Activated CD4-positive, alpha-beta T cell treated with anti-CD3 and anti-CD28 coated beads, Interleukin-2, amount 10 ng/mL, durations not matched to agents 24 days and 14 days (primary cell): Measurements from ENCODE around the gene BCL11A. TPM values are rescaled to one million over a fixed set of nuclear protein-coding genes. Genes with fewer than 3 reads are reported as not detected.

Source experiments
- DNase-seq: peaks from one replicate; pipeline ENCODE4 v3.0.0; 2022
- H3K27ac Mint-ChIP-seq: one replicate; pipeline ENCODE4 v1.8.0; 2022; ENCODE audit warnings: mild to moderate bottlenecking, mixed read lengths
- H3K27me3 Mint-ChIP-seq: one replicate; pipeline ENCODE4 v1.8.0; 2022; ENCODE audit warnings: mixed read lengths
- H3K36me3 Mint-ChIP-seq: one replicate; pipeline ENCODE4 v1.8.0; 2022; ENCODE audit warnings: low read depth, mild to moderate bottlenecking, mixed read lengths
- H3K4me1 Mint-ChIP-seq: one replicate; pipeline ENCODE4 v1.8.0; 2021; ENCODE audit warnings: mixed read lengths
- H3K4me3 Mint-ChIP-seq: one replicate; pipeline ENCODE4 v1.8.0; 2022; ENCODE audit warnings: mild to moderate bottlenecking, moderate library complexity, mixed read lengths
- H3K9me3 Mint-ChIP-seq: one replicate; pipeline ENCODE4 v1.8.0; 2021; ENCODE audit warnings: mixed read lengths
- intact Hi-C: fragments of 100-400 bp; cut with micrococcal nuclease; formaldehyde crosslinking; loops from one replicate; pipeline ENCODE4 v1.15.1; 2023
- total RNA-seq: library from RNA; stranded (reverse); gene quantifications from 2 replicates; pipeline ENCODE4 v1.2.3, GENCODE V29; 2022

BCL11A gene
- total RNA-seq, 1 donor from 2014 or later: not detected

DNA sequence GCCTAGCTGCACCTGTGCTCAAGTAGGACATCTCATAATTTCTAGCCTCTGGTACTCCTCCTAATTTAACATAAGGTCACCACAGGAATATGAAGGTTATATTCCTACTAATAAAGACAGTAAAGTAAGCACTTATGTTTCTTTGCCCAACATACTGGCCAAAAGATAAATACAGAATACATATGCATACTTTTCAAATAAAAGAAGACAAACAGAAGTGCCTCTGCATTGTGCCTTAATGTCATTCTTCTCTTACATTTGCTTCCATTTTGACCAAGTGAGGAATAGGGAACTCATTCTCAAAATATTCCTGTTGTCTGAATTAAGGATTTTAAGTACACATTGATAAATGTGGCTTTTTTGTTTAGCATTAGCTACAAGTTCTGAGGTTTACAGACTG lies 5.6 kb downstream of the BCL11A start:
- Mint-ChIP-seq H3K4me1 (peaks cover 14% of the 10 kb centered on the region), H3K36me3 (no peaks in the 10 kb centered on the region), H3K4me3 (no peak overlapping the region), H3K27ac (no peak overlapping the region), H3K27me3 (peaks cover 74% of the 10 kb centered on the region), H3K9me3 (no peaks in the 10 kb centered on the region)
- intact Hi-C loops: no loop called here
- DNase-seq: no peak

DNA sequence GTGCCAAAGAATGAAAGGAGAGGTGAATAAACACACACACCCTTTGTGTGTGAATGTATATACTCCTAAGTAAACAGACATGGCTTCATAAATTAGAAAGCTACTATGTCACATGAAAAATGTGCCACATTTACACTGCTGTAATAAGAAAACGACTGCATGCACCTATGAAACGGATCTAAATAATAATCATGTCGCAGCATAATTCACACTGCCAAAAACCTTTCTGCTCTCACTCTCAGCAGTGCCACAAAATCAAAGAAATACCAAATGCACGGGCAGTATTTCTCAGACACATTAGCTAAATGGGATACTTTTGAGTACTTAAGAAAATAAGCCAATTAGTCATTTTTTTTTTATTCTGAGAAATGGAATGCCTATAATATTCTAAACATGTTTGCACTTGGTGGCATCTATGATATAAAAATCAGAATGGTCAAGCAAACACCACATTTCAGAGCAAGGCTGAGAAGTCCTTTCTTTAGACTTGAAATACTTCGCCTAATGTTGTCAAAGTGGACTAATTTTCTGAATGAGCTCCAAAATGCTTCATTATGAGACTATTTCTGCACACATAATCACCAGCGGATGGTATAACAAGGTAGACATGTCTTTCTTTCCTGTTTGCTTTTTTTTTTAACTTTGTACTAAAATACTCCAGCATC lies 6.6 kb downstream of the BCL11A start:
- no peak for DNase-seq
- no peak overlapping the region for H3K4me3 Mint-ChIP-seq
- peaks cover 72% of the 10 kb centered on the region for H3K27me3 Mint-ChIP-seq
- intact Hi-C loops: no loop called here
- no peaks in the 10 kb centered on the region for H3K9me3 Mint-ChIP-seq
- peaks cover 13% of the 10 kb centered on the region for H3K4me1 Mint-ChIP-seq
- no peak overlapping the region for H3K27ac Mint-ChIP-seq
- H3K36me3 Mint-ChIP-seq: no peaks in the 10 kb centered on the region

GRCh38 chr2:60544954-60545560 lies 8.4 kb downstream of the BCL11A start:
- intact Hi-C loops: no loop called here
- Mint-ChIP-seq H3K4me3 (no peak overlapping the region), H3K4me1 (peaks cover 8% of the 10 kb centered on the region), H3K27ac (no peak overlapping the region), H3K36me3 (no peaks in the 10 kb centered on the region), H3K27me3 (peaks cover 68% of the 10 kb centered on the region), H3K9me3 (no peaks in the 10 kb centered on the region)
- DNase-seq: no peak

GRCh38 chr2:60544062-60544461 lies 9.4 kb downstream of the BCL11A start:
- Mint-ChIP-seq H3K4me1 (peaks cover under 1% of the 10 kb centered on the region), H3K9me3 (no peaks in the 10 kb centered on the region), H3K4me3 (no peak overlapping the region), H3K27ac (no peak overlapping the region), H3K27me3 (peaks cover 64% of the 10 kb centered on the region), H3K36me3 (no peaks in the 10 kb centered on the region)
- peak; percentile 26 for DNase-seq
- intact Hi-C loops: no loop called here

DNA sequence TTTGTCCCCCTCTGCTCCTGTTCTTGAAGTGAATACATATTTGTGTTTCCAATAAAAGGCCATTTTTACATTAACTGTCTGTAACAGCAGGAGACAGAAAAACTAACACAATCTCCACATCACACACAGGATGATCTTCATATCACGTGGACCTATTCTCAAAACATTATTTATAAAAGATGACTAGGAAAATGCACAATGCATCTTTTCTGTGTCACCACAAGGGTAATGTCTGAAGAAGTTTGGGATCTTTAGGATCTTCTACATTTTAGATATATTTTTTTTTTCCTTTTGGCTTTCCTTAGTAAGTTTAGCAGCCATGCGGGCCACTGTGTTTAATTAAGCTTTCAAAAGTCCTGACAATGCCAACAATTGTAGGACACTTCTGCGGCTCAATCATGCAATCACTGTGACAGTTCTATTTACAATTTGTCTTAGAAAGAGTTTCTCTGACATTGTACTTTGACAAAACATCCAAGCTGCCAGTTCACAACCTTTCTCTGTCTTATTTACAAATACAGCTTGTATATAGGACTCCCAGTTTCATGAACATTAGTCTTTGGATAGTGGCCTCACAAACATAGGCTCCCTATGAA lies 12.3 kb downstream of the BCL11A start:
- intact Hi-C loops: loop anchor here (1.0 kb wide), 1 partner anchor 8 kb away; no protein-coding TSS in a partner anchor
- no peak overlapping the region for H3K4me3 Mint-ChIP-seq
- H3K27me3 Mint-ChIP-seq: peaks cover 49% of the 10 kb centered on the region
- no peaks in the 10 kb centered on the region for H3K4me1 Mint-ChIP-seq
- no peak for DNase-seq
- no peaks in the 10 kb centered on the region for H3K36me3 Mint-ChIP-seq
- H3K27ac Mint-ChIP-seq: no peak overlapping the region
- no peaks in the 10 kb centered on the region for H3K9me3 Mint-ChIP-seq

DNA sequence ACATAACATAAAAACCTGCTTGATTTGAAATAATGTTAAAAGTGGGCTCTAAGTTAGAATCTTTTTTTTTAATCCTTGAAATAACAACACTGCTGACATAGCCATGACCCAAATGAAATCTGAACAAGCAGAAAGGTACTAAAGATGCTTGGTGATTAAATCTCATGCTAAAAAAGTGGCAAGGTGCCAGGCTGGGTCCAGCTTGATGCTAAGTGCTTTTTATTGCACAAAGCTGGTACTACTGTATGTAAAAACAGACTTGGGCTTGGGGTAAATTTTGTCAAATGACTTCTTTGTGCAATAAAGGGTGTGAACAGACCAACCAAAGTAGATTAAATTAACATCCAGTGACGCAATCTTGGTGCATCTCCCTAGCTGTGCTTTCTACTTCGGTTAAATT lies 13.4 kb downstream of the BCL11A start:
- H3K4me3 Mint-ChIP-seq: no peak overlapping the region
- no peak overlapping the region for H3K27ac Mint-ChIP-seq
- H3K27me3 Mint-ChIP-seq: peaks cover 49% of the 10 kb centered on the region
- no peaks in the 10 kb centered on the region for H3K4me1 Mint-ChIP-seq
- H3K9me3 Mint-ChIP-seq: no peaks in the 10 kb centered on the region
- DNase-seq: no peak
- H3K36me3 Mint-ChIP-seq: no peaks in the 10 kb centered on the region
- intact Hi-C loops: no loop called here

- H3K4me3 Mint-ChIP-seq: no peak overlapping the region
- no peaks in the 10 kb centered on the region for H3K9me3 Mint-ChIP-seq
- H3K27me3 Mint-ChIP-seq: peaks cover 45% of the 10 kb centered on the region
- no peaks in the 10 kb centered on the region for H3K4me1 Mint-ChIP-seq
- intact Hi-C loops: no loop called here
- H3K27ac Mint-ChIP-seq: no peak overlapping the region
- DNase-seq: no peak
- H3K36me3 Mint-ChIP-seq: no peaks in the 10 kb centered on the region
These were observed 14.3 kb downstream of the BCL11A start for GRCh38 chr2:60539140-60539539.

DNA sequence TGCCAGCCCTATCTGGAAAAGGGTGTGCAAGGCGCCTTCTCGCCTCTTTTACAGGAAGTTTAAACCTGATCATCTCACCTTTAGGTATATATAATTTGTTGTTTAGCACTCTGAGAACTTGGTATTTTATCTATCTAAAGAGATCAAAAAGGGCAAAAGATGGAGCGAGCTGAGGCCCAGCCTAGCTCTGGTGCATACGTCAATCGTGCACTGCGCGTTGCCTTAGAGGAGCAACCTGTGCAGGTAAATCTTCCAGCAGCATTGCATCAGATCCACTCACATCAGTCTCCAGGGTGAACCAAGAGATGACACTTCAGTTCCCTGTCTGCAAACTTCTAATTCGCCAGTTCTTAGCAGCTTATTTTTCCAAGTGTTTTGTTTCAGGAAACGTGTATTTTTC lies 15.4 kb downstream of the BCL11A start:
- intact Hi-C loops: no loop called here
- Mint-ChIP-seq H3K27me3 (peaks cover 44% of the 10 kb centered on the region), H3K27ac (no peak overlapping the region), H3K9me3 (no peaks in the 10 kb centered on the region), H3K4me1 (no peaks in the 10 kb centered on the region), H3K36me3 (no peaks in the 10 kb centered on the region), H3K4me3 (no peak overlapping the region)
- no peak for DNase-seq

GRCh38 chr2:60536746-60537145 lies 16.7 kb downstream of the BCL11A start:
- H3K27me3 Mint-ChIP-seq: peaks cover 50% of the 10 kb centered on the region
- no peak for DNase-seq
- H3K9me3 Mint-ChIP-seq: no peaks in the 10 kb centered on the region
- H3K27ac Mint-ChIP-seq: no peak overlapping the region
- intact Hi-C loops: no loop called here
- H3K4me3 Mint-ChIP-seq: no peak overlapping the region
- no peaks in the 10 kb centered on the region for H3K4me1 Mint-ChIP-seq
- no peaks in the 10 kb centered on the region for H3K36me3 Mint-ChIP-seq

DNA sequence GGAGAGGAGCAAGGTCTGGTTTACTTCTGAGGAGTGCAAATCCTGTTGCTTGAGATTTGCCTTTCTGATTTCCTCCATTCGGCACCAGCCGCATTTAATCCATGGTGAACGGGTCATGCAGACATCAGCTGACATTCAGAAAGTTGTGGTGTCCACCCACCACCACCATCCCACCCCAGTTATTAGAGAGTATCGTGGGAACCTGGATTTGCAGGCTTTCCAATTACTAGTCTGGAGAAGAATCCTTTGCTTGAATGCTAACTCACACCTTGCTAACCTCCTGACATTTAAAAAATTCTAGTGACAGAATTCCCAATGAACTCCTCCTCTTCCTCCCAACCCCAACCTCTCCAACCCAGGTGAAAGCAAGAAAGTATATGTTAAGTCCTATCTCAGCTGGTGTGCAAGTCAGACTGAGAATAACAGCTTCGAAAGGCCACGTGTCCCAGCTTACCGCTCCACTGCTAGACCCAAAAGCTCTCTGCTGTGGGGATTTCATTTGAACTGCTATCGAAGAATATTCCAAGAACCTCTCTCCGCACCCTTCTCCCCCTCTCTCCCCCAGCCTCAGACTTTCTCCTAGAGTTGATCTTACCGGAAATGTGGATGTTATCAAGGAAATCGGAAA lies 17.7 kb downstream of the BCL11A start:
- H3K27ac Mint-ChIP-seq: no peak overlapping the region
- no peak overlapping the region for H3K4me3 Mint-ChIP-seq
- H3K4me1 Mint-ChIP-seq: no peaks in the 10 kb centered on the region
- intact Hi-C loops: no loop called here
- H3K27me3 Mint-ChIP-seq: peaks cover 51% of the 10 kb centered on the region
- H3K36me3 Mint-ChIP-seq: no peaks in the 10 kb centered on the region
- no peak for DNase-seq
- H3K9me3 Mint-ChIP-seq: no peaks in the 10 kb centered on the region

GRCh38 chr2:60534892-60535684 lies 18.4 kb downstream of the BCL11A start:
- H3K4me3 Mint-ChIP-seq: no peak overlapping the region
- intact Hi-C loops: no loop called here
- H3K9me3 Mint-ChIP-seq: no peaks in the 10 kb centered on the region
- H3K27ac Mint-ChIP-seq: no peak overlapping the region
- H3K36me3 Mint-ChIP-seq: no peaks in the 10 kb centered on the region
- no peak for DNase-seq
- no peaks in the 10 kb centered on the region for H3K4me1 Mint-ChIP-seq
- peaks cover 50% of the 10 kb centered on the region for H3K27me3 Mint-ChIP-seq

DNA sequence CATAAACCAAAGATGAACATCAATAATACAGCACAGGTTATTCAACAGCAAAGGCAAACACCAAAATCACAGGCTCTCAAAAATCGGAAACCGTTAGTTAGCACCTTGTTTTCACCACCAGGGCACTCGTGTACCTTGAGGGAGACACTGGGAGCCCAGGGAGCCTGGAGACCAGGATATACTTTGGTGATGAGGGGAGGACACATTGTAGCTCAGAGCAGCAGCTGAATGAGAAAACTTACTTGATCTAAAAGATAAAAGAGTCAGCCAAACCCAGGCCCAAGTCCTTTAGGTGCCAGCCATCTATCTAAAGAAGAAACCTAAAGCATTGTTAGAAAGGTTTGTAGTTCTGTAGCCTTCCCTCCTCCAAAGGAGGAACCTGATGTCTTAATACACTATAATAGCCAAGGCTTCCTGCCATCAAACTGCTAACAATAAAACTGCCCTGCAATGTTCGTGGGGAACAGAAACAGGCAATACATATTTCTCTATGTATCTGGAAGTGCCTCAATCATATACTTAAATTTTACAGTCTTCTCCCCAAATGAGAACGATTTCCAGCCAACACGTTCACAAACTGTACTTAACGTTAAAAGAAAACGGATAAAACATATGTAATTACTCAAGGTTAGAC lies 19.3 kb downstream of the BCL11A start:
- intact Hi-C loops: no loop called here
- H3K9me3 Mint-ChIP-seq: no peaks in the 10 kb centered on the region
- H3K4me1 Mint-ChIP-seq: no peaks in the 10 kb centered on the region
- H3K27ac Mint-ChIP-seq: no peak overlapping the region
- peaks cover 48% of the 10 kb centered on the region for H3K27me3 Mint-ChIP-seq
- H3K4me3 Mint-ChIP-seq: no peak overlapping the region
- no peaks in the 10 kb centered on the region for H3K36me3 Mint-ChIP-seq
- DNase-seq: no peak
